Measurements from ENCODE around the gene EXOC2. TPM values are rescaled to one million over a fixed set of nuclear protein-coding genes. Genes with fewer than 3 reads are reported as not detected.

The EXOC2 gene
- total and polyA plus RNA-seq, 2 donors (not counting 3 experiments of a cell fraction or from before 2014, with no cell fraction given), result 18.2 to 30.8 TPM

DNA sequence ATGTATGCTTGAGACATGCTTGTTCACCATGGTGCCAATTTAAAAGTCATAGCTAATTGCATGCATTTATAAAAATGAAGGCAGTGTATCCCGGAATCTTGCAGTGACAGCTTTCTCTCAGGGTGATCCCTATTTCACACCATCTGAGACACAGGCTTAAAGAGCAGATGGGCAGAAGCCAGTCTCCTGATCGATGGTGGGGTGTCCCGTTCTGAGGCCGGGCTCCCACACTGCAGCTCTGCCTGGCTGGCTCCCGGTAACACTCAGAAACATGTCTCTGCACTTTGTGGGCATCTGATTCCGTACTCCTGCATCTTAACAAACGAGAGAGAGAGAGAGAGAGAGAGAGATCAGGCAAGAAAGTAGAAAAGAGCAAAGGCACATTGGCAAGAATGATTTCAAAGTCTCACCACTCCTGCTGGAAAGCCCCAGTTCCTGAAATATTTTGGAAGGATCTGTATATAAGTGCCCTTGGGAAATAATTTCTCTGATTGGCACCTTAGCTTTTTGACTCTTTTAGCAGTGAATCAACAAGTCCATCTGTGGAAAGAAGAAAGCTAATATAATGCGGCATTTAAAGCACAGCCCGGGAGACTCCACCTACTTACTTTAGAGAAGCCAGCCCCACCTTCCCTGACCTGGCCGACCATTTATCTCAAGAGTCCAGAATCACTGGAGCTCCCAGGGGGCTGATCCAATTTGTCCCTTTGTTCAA, 36.8 kb upstream of the EXOC2 start:
- ChIA-PET POLR2A (no interaction called here), CTCF (interaction anchor here (1.3 to 4.6 kb wide), 2 partner anchors 8 to 136 kb away, joined by 3 to 27 read pairs; no protein-coding TSS in a partner anchor)
- H3K4me3 ChIP-seq (replicated peaks in 1 of 3; ENCODE audit: insufficient read depth in 1 of 3, low read depth in 1 of 3, low read length in 3 of 3), result no peak overlapping the region
- H2AFZ ChIP-seq (ENCODE audit: low read depth, low read length), result no peak overlapping the region
- no peaks in the 10 kb centered on the region for H3K79me2 ChIP-seq (ENCODE audit: control insufficient read depth, insufficient read depth, low read length)
- H3K4me2 ChIP-seq (ENCODE audit: insufficient read depth, low read length), result no peak overlapping the region
- no peaks in the 10 kb centered on the region for H3K9me1 ChIP-seq (replicated peaks; ENCODE audit: control insufficient read depth, extremely low read depth, insufficient read depth, low read length)
- H3K27ac ChIP-seq (ENCODE audit: insufficient read depth, low read depth, low read length), result no peak overlapping the region
- BruUV-seq (replicated peaks), result no TSS peak
- no peaks in the 10 kb centered on the region for H3K36me3 ChIP-seq (ENCODE audit: control insufficient read depth in 2 of 2, extremely low read depth in 1 of 2, insufficient read depth in 2 of 2, low read length in 2 of 2)
- peaks cover 5 to 7% of the 10 kb centered on the region in 2 experiments for H3K27me3 ChIP-seq (ENCODE audit: control insufficient read depth in 2 of 2, insufficient read depth in 2 of 2, low read length in 2 of 2)
- intact Hi-C loops (cut with micrococcal nuclease), result no loop called here
- no peaks in the 10 kb centered on the region for H4K20me1 ChIP-seq (replicated peaks; ENCODE audit: control insufficient read depth, extremely low read depth, insufficient read depth, low read length)
- TF ChIP-seq, protein P1, sequence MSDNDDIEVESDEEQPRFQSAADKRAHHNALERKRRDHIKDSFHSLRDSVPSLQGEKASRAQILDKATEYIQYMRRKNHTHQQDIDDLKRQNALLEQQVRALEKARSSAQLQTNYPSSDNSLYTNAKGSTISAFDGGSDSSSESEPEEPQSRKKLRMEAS (IDR thresholded peaks at IDR 0.05; ENCODE audit: insufficient read depth, insufficient read length), result no peak
- TF ChIP-seq JUN (IDR thresholded peaks at IDR 0.05; ENCODE audit: borderline replicate concordance, insufficient read depth, insufficient read length, low read depth) (no peak), EZH2 (IDR thresholded peaks at IDR 0.05; ENCODE audit: borderline replicate concordance, low read depth, low read length, severe bottlenecking) (no peak), MYC (IDR thresholded peaks at IDR 0.05; ENCODE audit: low read depth, low read length) (no peak), GATA2 (IDR thresholded peaks at IDR 0.05; ENCODE audit: insufficient read depth, insufficient read length, low read depth, low read length) (no peak), POLR2AphosphoS5 (IDR thresholded peaks at IDR 0.05; ENCODE audit: insufficient read depth, low read depth, low read length) (no peak), POLR2A (IDR thresholded peaks at IDR 0.05; ENCODE audit: low read depth, low read length) (no peak), FOS (IDR thresholded peaks at IDR 0.05; ENCODE audit: borderline replicate concordance, insufficient read depth, low read length) (no peak)
- TF ChIP-seq, protein P2, sequence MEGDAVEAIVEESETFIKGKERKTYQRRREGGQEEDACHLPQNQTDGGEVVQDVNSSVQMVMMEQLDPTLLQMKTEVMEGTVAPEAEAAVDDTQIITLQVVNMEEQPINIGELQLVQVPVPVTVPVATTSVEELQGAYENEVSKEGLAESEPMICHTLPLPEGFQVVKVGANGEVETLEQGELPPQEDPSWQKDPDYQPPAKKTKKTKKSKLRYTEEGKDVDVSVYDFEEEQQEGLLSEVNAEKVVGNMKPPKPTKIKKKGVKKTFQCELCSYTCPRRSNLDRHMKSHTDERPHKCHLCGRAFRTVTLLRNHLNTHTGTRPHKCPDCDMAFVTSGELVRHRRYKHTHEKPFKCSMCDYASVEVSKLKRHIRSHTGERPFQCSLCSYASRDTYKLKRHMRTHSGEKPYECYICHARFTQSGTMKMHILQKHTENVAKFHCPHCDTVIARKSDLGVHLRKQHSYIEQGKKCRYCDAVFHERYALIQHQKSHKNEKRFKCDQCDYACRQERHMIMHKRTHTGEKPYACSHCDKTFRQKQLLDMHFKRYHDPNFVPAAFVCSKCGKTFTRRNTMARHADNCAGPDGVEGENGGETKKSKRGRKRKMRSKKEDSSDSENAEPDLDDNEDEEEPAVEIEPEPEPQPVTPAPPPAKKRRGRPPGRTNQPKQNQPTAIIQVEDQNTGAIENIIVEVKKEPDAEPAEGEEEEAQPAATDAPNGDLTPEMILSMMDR (IDR thresholded peaks at IDR 0.05; ENCODE audit: extremely low read depth in 1 of 2, insufficient read depth in 1 of 2, low read depth in 1 of 2, low read length in 2 of 2), result no peak
- H3K4me1 ChIP-seq (ENCODE audit: control insufficient read depth, extremely low read depth, insufficient read depth, low read length), result no peaks in the 10 kb centered on the region
- no peaks in the 10 kb centered on the region for H3K9me3 ChIP-seq (replicated peaks; ENCODE audit: control insufficient read depth, insufficient read depth, low read length)
- H3K9ac ChIP-seq (replicated peaks; ENCODE audit: extremely low read depth, insufficient read depth, low read length), result no peak overlapping the region
- FAIRE-seq, result no peak
- DNase-seq (ENCODE audit: low read depth, low spot score), result no peak
- dilution Hi-C loops (cut with MboI; ENCODE audit: extremely low pct_ligation_motif_present, low sequenced_read_pairs), result no loop called here
